H1 (cell line): Measurements from ENCODE around the gene CAPN8. TPM values are rescaled to one million over a fixed set of nuclear protein-coding genes. Genes with fewer than 3 reads are reported as not detected.

ENCODE experiments used
- CTCF ChIA-PET: fragments of 300-600 bp; sonication (Branson Sonifier 250); formaldehyde crosslinking; loops from one replicate; lab custom pipeline; 2021; ENCODE audit not compliant: partially characterized antibody; lab: Charles Lee
- POLR2A ChIA-PET: fragments of 300-600 bp; sonication (Branson Sonifier 250); formaldehyde crosslinking; loops from one replicate; lab custom pipeline; 2021; ENCODE audit warnings: inconsistent platforms; ENCODE audit not compliant: partially characterized antibody; lab: Charles Lee
- DNase-seq, 2 experiments: peaks; one replicate each; pipeline versions ENCODE4 v3.0.0 to v3.0.0-alpha.2; 2010 to 2022; ENCODE audit warnings: low spot score in 2 of 2, low read depth in 1 of 2, mixed read lengths in 1 of 2
- FAIRE-seq: peaks from 2 replicates; lab custom pipeline; 2011; peaks lifted over from hg19 to GRCh38; lab: Jason Lieb, UNC
- H2AFZ ChIP-seq: 2 replicates; pipeline ENCODE4 v1.8.1; 2012; ENCODE audit warnings: low read length, inconsistent platforms
- H2AK5ac ChIP-seq: 2 replicates; pipeline ENCODE4 v1.6.1; 2013; ENCODE audit warnings: low read depth, low read length
- H2BK120ac ChIP-seq: replicated peaks from 2 replicates; pipeline ENCODE3; 2013; ENCODE audit warnings: low read depth, low read length, inconsistent platforms
- H2BK12ac ChIP-seq: 2 replicates; pipeline ENCODE4 v1.6.1; 2013; ENCODE audit warnings: low read depth, low read length
- H2BK15ac ChIP-seq: 2 replicates; pipeline ENCODE4 v1.6.1; 2013; ENCODE audit warnings: low read length
- H2BK20ac ChIP-seq: 2 replicates; pipeline ENCODE4 v1.6.1; 2013; ENCODE audit warnings: low read length
- H2BK5ac ChIP-seq: 2 replicates; pipeline ENCODE4 v1.6.1; 2013; ENCODE audit warnings: low read depth, low read length
- H3K14ac ChIP-seq: 2 replicates; pipeline ENCODE4 v1.6.1; 2013; ENCODE audit warnings: inconsistent platforms; ENCODE audit not compliant: insufficient read length
- H3K18ac ChIP-seq: 2 replicates; pipeline ENCODE4 v1.6.1; 2013; ENCODE audit warnings: low read length; ENCODE audit errors: extremely low read depth
- H3K23ac ChIP-seq: 2 replicates; pipeline ENCODE4 v1.6.1; 2013; ENCODE audit warnings: inconsistent platforms; ENCODE audit not compliant: insufficient read length
- H3K23me2 ChIP-seq: 2 replicates; pipeline ENCODE4 v1.6.1; 2013; ENCODE audit warnings: low read depth, low read length
- H3K27ac ChIP-seq: 2 replicates; pipeline ENCODE4 v1.6.1; 2011; ENCODE audit warnings: low read depth, low read length, inconsistent platforms
- H3K27me3 ChIP-seq, 4 experiments: replicated peaks in 1 of 4; 1 replicate in 1 of 4; 2 replicates in 3 of 4; pipeline versions ENCODE4 v1.6.1 to v1.8.1; 2011 to 2013; ENCODE audit warnings: low read length in 3 of 4, mild to moderate bottlenecking in 3 of 4, inconsistent platforms in 2 of 4, mixed read lengths in 2 of 4, moderate library complexity in 1 of 4; ENCODE audit not compliant: control insufficient read depth in 3 of 4, insufficient read depth in 3 of 4; ENCODE audit errors: extremely low read depth in 1 of 4
- H3K36me3 ChIP-seq, 4 experiments: 2 replicates each; pipeline versions ENCODE4 v1.6.1 to v1.8.1; 2011 to 2013; ENCODE audit warnings: mild to moderate bottlenecking in 4 of 4, low read length in 3 of 4, moderate library complexity in 2 of 4, control low read depth in 1 of 4, inconsistent platforms in 1 of 4; ENCODE audit not compliant: insufficient read depth in 4 of 4, control insufficient read depth in 2 of 4
- H3K4ac ChIP-seq: replicated peaks from 2 replicates; pipeline ENCODE3; 2013; ENCODE audit warnings: low read length, low read depth, mixed read lengths, inconsistent platforms; ENCODE audit not compliant: insufficient read length
- H3K4me1 ChIP-seq, 4 experiments: replicated peaks in 1 of 4; 1 replicate in 1 of 4; 2 replicates in 3 of 4; pipeline versions ENCODE4 v1.6.1 to v1.8.1; 2011 to 2013; ENCODE audit warnings: low read length in 3 of 4, inconsistent platforms in 2 of 4, mixed read lengths in 1 of 4; ENCODE audit not compliant: insufficient read depth in 4 of 4, control insufficient read depth in 3 of 4
- H3K4me2 ChIP-seq, 2 experiments: 2 replicates each; pipeline versions ENCODE4 v1.6.1 to v1.8.1; 2011 to 2013; ENCODE audit warnings: low read depth in 2 of 2, low read length in 2 of 2, control low read depth in 1 of 2, inconsistent platforms in 1 of 2, mild to moderate bottlenecking in 1 of 2; ENCODE audit not compliant: insufficient read depth in 1 of 2
- H3K4me3 ChIP-seq, 4 experiments: fragments of 200-600, 300-600 bp in 1 of 4; sonication (generic), shearing (Covaris generic), sonication (Bioruptor Twin) in 1 of 4; 2 replicates each; pipeline versions ENCODE4 v1.5.1 to v1.8.1; 2011 to 2016; ENCODE audit warnings: low read length in 4 of 4, low read depth in 3 of 4, control low read depth in 2 of 4, inconsistent platforms in 2 of 4, mild to moderate bottlenecking in 2 of 4, mixed read lengths in 1 of 4, moderate library complexity in 1 of 4; ENCODE audit not compliant: insufficient read depth in 2 of 4; ENCODE audit errors: extremely low read depth in 1 of 4
- H3K56ac ChIP-seq: replicated peaks from 2 replicates; pipeline ENCODE3; 2013; ENCODE audit warnings: low read depth, mild to moderate bottlenecking, mixed read lengths, low read length, inconsistent platforms; ENCODE audit not compliant: insufficient read length
- H3K79me1 ChIP-seq: 2 replicates; pipeline ENCODE4 v1.6.1; 2013; ENCODE audit warnings: low read depth, low read length, control low read depth
- H3K79me2 ChIP-seq, 2 experiments: 2 replicates each; pipeline versions ENCODE4 v1.6.1 to v1.8.1; 2012 to 2013; ENCODE audit warnings: low read length in 2 of 2, mild to moderate bottlenecking in 2 of 2, inconsistent platforms in 1 of 2; ENCODE audit not compliant: insufficient read depth in 2 of 2, control insufficient read depth in 1 of 2
- H3K9ac ChIP-seq, 4 experiments: replicated peaks in 1 of 4; 1 replicate in 1 of 4; 2 replicates in 3 of 4; pipeline versions ENCODE4 v1.6.1 to v1.8.1; 2011 to 2013; ENCODE audit warnings: low read depth in 3 of 4, low read length in 3 of 4, control low read depth in 2 of 4, mild to moderate bottlenecking in 2 of 4, moderate library complexity in 2 of 4, inconsistent platforms in 1 of 4; ENCODE audit errors: extremely low read depth in 1 of 4
- H3K9me3 ChIP-seq, 2 experiments: 2 replicates each; pipeline versions ENCODE4 v1.6.1 to v1.8.1; 2012 to 2013; ENCODE audit warnings: mild to moderate bottlenecking in 2 of 2, moderate library complexity in 2 of 2, control low read depth in 1 of 2, inconsistent platforms in 1 of 2, low read depth in 1 of 2, low read length in 1 of 2, mixed read lengths in 1 of 2; ENCODE audit not compliant: insufficient read depth in 2 of 2
- H4K20me1 ChIP-seq, 2 experiments: replicated peaks in 1 of 2; 2 replicates each; pipeline versions ENCODE3 to v1.8.1; 2011 to 2013; ENCODE audit warnings: inconsistent platforms in 2 of 2, low read length in 2 of 2, mild to moderate bottlenecking in 1 of 2; ENCODE audit not compliant: insufficient read depth in 2 of 2, control insufficient read depth in 1 of 2
- H4K5ac ChIP-seq: 2 replicates; pipeline ENCODE4 v1.6.1; 2013; ENCODE audit warnings: low read length, low read depth, mixed read lengths, inconsistent platforms; ENCODE audit not compliant: insufficient read length
- H4K8ac ChIP-seq: 2 replicates; pipeline ENCODE4 v1.8.0; 2013; ENCODE audit warnings: mild to moderate bottlenecking, moderate library complexity, low read length, inconsistent platforms; ENCODE audit not compliant: insufficient read depth; ENCODE audit errors: extremely low read depth
- H4K91ac ChIP-seq: replicated peaks from 2 replicates; pipeline ENCODE3; 2013; ENCODE audit warnings: low read length, mixed read lengths, inconsistent platforms; ENCODE audit not compliant: insufficient read length
- ATF2 ChIP-seq: IDR thresholded peaks from 2 replicates; pipeline ENCODE4 v1.6.1; 2012; ENCODE audit warnings: low read length, inconsistent platforms
- CBX8 ChIP-seq: fragments of 300-800, 300-1000 bp; sonication (generic); IDR thresholded peaks from 2 replicates; pipeline ENCODE4 v1.7.1; 2016; ENCODE audit warnings: low read depth, low read length, borderline replicate concordance
- CTBP2 ChIP-seq: IDR thresholded peaks from 2 replicates; pipeline ENCODE4 v1.7.0; 2011; ENCODE audit warnings: borderline replicate concordance, mild to moderate bottlenecking, moderate library complexity, mixed read lengths, low read length; ENCODE audit not compliant: insufficient read depth, insufficient read length
- CTCF ChIP-seq, 3 experiments: IDR thresholded peaks; 1 replicate in 2 of 3; 2 replicates in 1 of 3; pipeline versions ENCODE4 v1.5.1 to v1.6.1; 2011; ENCODE audit warnings: low read length in 3 of 3, mild to moderate bottlenecking in 3 of 3, inconsistent platforms in 2 of 3, low read depth in 1 of 3, moderate library complexity in 1 of 3; ENCODE audit not compliant: insufficient read depth in 1 of 3; ENCODE audit errors: control extremely low read depth in 1 of 3
- KDM1A ChIP-seq: fragments of 200-600, 300-600 bp; sonication (generic); IDR thresholded peaks from 2 replicates; pipeline ENCODE4 v1.7.1; 2016; ENCODE audit warnings: mild to moderate bottlenecking, low read length, borderline replicate concordance
- PHF8 ChIP-seq: fragments of 200-600 bp; sonication (generic); conservative IDR thresholded peaks from 2 replicates; pipeline ENCODE4 v1.7.1; 2012; ENCODE audit warnings: low read depth, mild to moderate bottlenecking, inconsistent platforms, low read length, moderate library complexity
- POLR2AphosphoS5 ChIP-seq: IDR thresholded peaks from 2 replicates; pipeline ENCODE4 v1.6.1; 2011; ENCODE audit warnings: low read depth, low read length
- SIN3A ChIP-seq, 2 experiments: IDR thresholded peaks in 1 of 2; conservative IDR thresholded peaks in 1 of 2; 2 replicates each; pipeline ENCODE4 v1.6.1; 2011 to 2012; ENCODE audit warnings: low read length in 2 of 2, improper control_type of control experiment in 1 of 2, low read depth in 1 of 2, mild to moderate bottlenecking in 1 of 2
- SIRT6 ChIP-seq: IDR thresholded peaks from one replicate; pipeline ENCODE4 v1.7.1; 2012; ENCODE audit warnings: low read length, inconsistent platforms
- ZNF274 ChIP-seq: IDR thresholded peaks from 2 replicates; pipeline ENCODE4 v1.7.0; 2012; ENCODE audit warnings: low read length, borderline replicate concordance; ENCODE audit errors: extremely low read depth
- WGBS, 2 experiments: shearing (Covaris generic) in 1 of 2; methylation state at CpG; one replicate each; pipeline versions ENCODE4 v1.1.6 to v1.1.7; 2013 to 2015; ENCODE audit warnings: low lambda C conversion rate in 2 of 2, mixed read lengths in 2 of 2, inconsistent platforms in 1 of 2, low coverage in 1 of 2, missing lambda C conversion rate in 1 of 2; ENCODE audit not compliant: insufficient replicate concordance in 2 of 2, insufficient coverage in 1 of 2, insufficient read length in 1 of 2; ENCODE audit errors: extremely low coverage in 1 of 2, missing lambda C conversion rate in 1 of 2; 5-methylcytosine and 5-hydroxymethylcytosine counted together
- polyA plus RNA-seq, 7 experiments: library from polyadenylated mRNA; depleted of rRNA in 3 of 7; stranded (reverse) in 5 of 7; unstranded in 2 of 7; fragments of >200 nt in 5 of 7; fragments of 200-250 nt in 2 of 7; gene quantifications; 1 replicate in 5 of 7; 2 replicates in 1 of 7; 4 replicates in 1 of 7; pipeline versions ENCODE4 v1.2.1 to v1.2.3, GENCODE V29; 2011 to 2013; ENCODE audit warnings: missing spikeins in 2 of 7, mixed read lengths in 2 of 7
- total RNA-seq: library from RNA; stranded (reverse); fragmentation: NEBNext Ultra II Directional; extraction: Animal tissue kit (Norgen Biotek cat#: 25700); gene quantifications from 2 replicates; pipeline ENCODE4 v1.2.1, GENCODE V29; 2021

The CAPN8 gene
- total and polyA plus RNA-seq, 2 of the 8 experiments (the other 6 are each of a cell fraction or from before 2014, with no cell fraction given) = 0.20 to 0.26 TPM

GRCh38 chr1:223629126-223629457 is 36.4 kb downstream of the CAPN8 start:
- Histone ChIP-seq H3K9ac (no peak overlapping the region), H2BK5ac (no peak overlapping the region), H3K4me1 (0 out of 7 replicates have a peak, but pooled peaks cover 0 to 4% (median 0%) of the 10 kb centered on the region in 4 experiments), H4K5ac (no peak overlapping the region), H3K27ac (no peak overlapping the region), H3K4me3 (no peak overlapping the region), H3K36me3 (no peaks in the 10 kb centered on the region), H2BK15ac (no peak overlapping the region), H4K20me1 (no peaks in the 10 kb centered on the region), H3K56ac (no peak overlapping the region), H3K79me1 (no peaks in the 10 kb centered on the region), H2BK20ac (no peak overlapping the region), H4K91ac (no peak overlapping the region), H2BK12ac (no peak overlapping the region), H3K27me3 (no peaks in the 10 kb centered on the region), H2AK5ac (no peak overlapping the region), H2BK120ac (no peak overlapping the region), H3K4ac (no peak overlapping the region), H3K18ac (no peak overlapping the region), H2AFZ (no peak overlapping the region), H3K23ac (no peak overlapping the region), H4K8ac (no peak overlapping the region), H3K9me3 (no peaks in the 10 kb centered on the region), H3K79me2 (no peaks in the 10 kb centered on the region), H3K23me2 (no peaks in the 10 kb centered on the region), H3K14ac (no peak overlapping the region), H3K4me2 (no peak overlapping the region)
- no peak for DNase-seq
- CTCF ChIA-PET = interaction anchor here (0.6 to 4.4 kb wide), 25 partner anchors 10 to 502 kb away, joined by 3 to 38 read pairs (median 4); partner anchors contain the start of gene CAPN8
- POLR2A ChIA-PET = no interaction called here
- 92% methylated on average over 3 of the region's 3 CpGs; no CpG with 5 or more reads in 1 of the 2 experiments for WGBS, 2 experiments
- no peak for FAIRE-seq
- no peak for TF ChIP-seq PHF8
- no peak for TF ChIP-seq ZNF274
- no peak for TF ChIP-seq POLR2AphosphoS5
- no peak for TF ChIP-seq CBX8
- TF ChIP-seq CTBP2 = no peak
- TF ChIP-seq SIN3A (conservative IDR thresholded peaks at IDR 0.05 in 1 of 2, IDR thresholded peaks at IDR 0.05 in 1 of 2; ENCODE audit: low read depth in 1 of 2, low read length in 2 of 2) = no peak
- no peak for TF ChIP-seq SIRT6
- no peak for TF ChIP-seq ATF2
- TF ChIP-seq KDM1A = no peak
- TF ChIP-seq CTCF (IDR thresholded peaks at IDR 0.05; ENCODE audit: control extremely low read depth in 1 of 3, insufficient read depth in 1 of 3, low read depth in 1 of 3, low read length in 3 of 3) = no peak
